Measurements from ENCODE around the gene PNKP. TPM values are rescaled to one million over a fixed set of nuclear protein-coding genes. Genes with fewer than 3 reads are reported as not detected.

PNKP gene
- total RNA-seq, 1 experiment from 2014 or later = 90.2 TPM

Other genes with a start within 250 kb of the PNKP start
- gene RRAS, start 227.4 kb downstream of the PNKP start, total RNA-seq (2014; rRNA removed; shearing (Covaris generic)) = 116 and 140 TPM in 2 replicates
- 22.3 and 25.2 TPM in 2 replicates for gene SCAF1, start 225.4 kb downstream of the PNKP start, total RNA-seq (2014; rRNA removed; shearing (Covaris generic))
- 56.7 and 59.6 TPM in 2 replicates for gene IRF3, start 201.7 kb downstream of the PNKP start, total RNA-seq (2014; rRNA removed; shearing (Covaris generic))
- gene BCL2L12, start 201.6 kb downstream of the PNKP start, total RNA-seq (2014; rRNA removed; shearing (Covaris generic)) = 8.1 and 13.9 TPM in 2 replicates
- gene PRMT1, start 190.3 kb downstream of the PNKP start, total RNA-seq (2014; rRNA removed; shearing (Covaris generic)) = 633 and 640 TPM in 2 replicates
- gene ADM5, start 178.0 kb downstream of the PNKP start, total RNA-seq (2014; rRNA removed; shearing (Covaris generic)) = 1.1 and 1.7 TPM in 2 replicates
- gene CPT1C, start 176.5 kb downstream of the PNKP start, total RNA-seq (2014; rRNA removed; shearing (Covaris generic)) = 38.8 and 54.5 TPM in 2 replicates
- gene TSKS, start 104.3 kb downstream of the PNKP start, total RNA-seq (2014; rRNA removed; shearing (Covaris generic)) = 0.49 TPM in 1 of 2 replicates, not detected in the other
- gene AP2A1, start 100.6 kb downstream of the PNKP start, total RNA-seq (2014; rRNA removed; shearing (Covaris generic)) = 152 and 155 TPM in 2 replicates
- gene FUZ, start 54.3 kb downstream of the PNKP start, total RNA-seq (2014; rRNA removed; shearing (Covaris generic)) = 33.9 and 38.6 TPM in 2 replicates
- gene MED25, start 49.3 kb downstream of the PNKP start, total RNA-seq (2014; rRNA removed; shearing (Covaris generic)) = 30.2 and 44.7 TPM in 2 replicates
- gene PTOV1, start 16.4 kb downstream of the PNKP start, total RNA-seq (2014; rRNA removed; shearing (Covaris generic)) = 147 and 166 TPM in 2 replicates
- gene AKT1S1, start 9.8 kb upstream of the PNKP start, total RNA-seq (2014; rRNA removed; shearing (Covaris generic)) = 14.0 and 18.0 TPM in 2 replicates
- 6.5 and 7.6 TPM in 2 replicates for gene TBC1D17, start 10.1 kb upstream of the PNKP start, total RNA-seq (2014; rRNA removed; shearing (Covaris generic))
- 0.07 and 0.80 TPM in 2 replicates for gene IL4I1, start 29.3 kb upstream of the PNKP start, total RNA-seq (2014; rRNA removed; shearing (Covaris generic))
- gene ATF5, start 61.6 kb upstream of the PNKP start, total RNA-seq (2014; rRNA removed; shearing (Covaris generic)) = 9.4 and 12.4 TPM in 2 replicates
- gene NUP62, start 61.9 kb upstream of the PNKP start, total RNA-seq (2014; rRNA removed; shearing (Covaris generic)) = 79.9 and 86.1 TPM in 2 replicates
- not detected in 2 replicates for gene SIGLEC11, start 93.6 kb upstream of the PNKP start, total RNA-seq (2014; rRNA removed; shearing (Covaris generic))
- gene VRK3, start 157.8 kb upstream of the PNKP start, total RNA-seq (2014; rRNA removed; shearing (Covaris generic)) = 26.0 and 28.6 TPM in 2 replicates
- gene ZNF473, start 158.4 kb upstream of the PNKP start, total RNA-seq (2014; rRNA removed; shearing (Covaris generic)) = 15.5 and 42.5 TPM in 2 replicates